ENCODE data around the gene ACAP3.

The ACAP3 gene

DNA sequence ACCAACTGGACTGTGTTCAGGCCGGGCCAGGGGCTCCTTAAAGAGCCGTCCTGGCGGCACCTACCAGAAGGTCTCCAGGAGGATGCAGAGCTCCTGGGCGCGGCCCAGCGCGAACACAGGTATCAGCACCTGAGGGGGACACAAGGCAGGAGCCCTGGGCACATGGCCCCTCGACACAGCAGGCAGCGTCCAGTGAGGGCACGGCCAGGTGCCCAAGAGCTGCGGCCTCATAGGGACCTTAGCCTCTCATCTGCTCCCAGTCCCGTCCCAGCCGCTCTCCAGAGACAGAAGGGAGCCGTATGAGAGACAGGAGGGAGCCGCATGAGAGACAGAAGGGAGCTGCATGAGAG lies 6.5 kb upstream of the ACAP3 start:
- FAIRE-seq, result no peak

DNA sequence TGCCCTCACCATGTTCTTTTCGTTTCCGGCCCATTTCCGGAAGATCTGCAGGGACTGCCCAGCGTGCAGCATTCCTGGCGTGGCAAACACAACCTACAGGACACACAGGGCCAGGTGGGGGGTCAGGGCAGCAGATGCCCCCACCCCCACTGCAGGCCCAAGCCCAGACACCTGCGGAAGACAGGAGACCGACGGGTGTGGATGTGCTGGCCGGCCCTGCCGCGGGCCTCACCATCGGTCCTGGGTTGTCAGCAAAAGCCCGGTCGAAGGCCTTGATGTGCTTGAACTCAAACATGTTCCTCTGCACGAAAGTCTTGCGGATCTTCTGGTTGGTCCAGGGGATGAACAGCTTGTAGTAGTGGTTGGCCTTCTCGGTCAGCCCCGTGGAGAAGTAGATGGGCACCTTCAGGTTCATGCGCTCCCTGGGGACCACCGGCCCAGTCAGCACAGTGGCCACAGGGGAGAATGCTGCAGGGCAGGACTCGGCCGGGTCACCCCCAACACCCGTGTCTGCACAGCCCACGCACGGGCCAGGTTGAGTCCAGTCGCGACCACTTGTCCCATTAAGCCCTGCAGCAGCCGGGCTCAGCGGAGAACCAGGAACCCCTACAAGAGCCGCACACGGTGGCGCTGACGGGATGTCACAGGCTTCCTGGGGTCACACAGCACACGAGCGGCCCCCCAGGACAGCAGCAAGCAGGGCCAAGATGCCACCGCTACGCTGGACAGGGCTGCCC lies 5.9 kb upstream of the ACAP3 start:
- no peak for FAIRE-seq

DNA sequence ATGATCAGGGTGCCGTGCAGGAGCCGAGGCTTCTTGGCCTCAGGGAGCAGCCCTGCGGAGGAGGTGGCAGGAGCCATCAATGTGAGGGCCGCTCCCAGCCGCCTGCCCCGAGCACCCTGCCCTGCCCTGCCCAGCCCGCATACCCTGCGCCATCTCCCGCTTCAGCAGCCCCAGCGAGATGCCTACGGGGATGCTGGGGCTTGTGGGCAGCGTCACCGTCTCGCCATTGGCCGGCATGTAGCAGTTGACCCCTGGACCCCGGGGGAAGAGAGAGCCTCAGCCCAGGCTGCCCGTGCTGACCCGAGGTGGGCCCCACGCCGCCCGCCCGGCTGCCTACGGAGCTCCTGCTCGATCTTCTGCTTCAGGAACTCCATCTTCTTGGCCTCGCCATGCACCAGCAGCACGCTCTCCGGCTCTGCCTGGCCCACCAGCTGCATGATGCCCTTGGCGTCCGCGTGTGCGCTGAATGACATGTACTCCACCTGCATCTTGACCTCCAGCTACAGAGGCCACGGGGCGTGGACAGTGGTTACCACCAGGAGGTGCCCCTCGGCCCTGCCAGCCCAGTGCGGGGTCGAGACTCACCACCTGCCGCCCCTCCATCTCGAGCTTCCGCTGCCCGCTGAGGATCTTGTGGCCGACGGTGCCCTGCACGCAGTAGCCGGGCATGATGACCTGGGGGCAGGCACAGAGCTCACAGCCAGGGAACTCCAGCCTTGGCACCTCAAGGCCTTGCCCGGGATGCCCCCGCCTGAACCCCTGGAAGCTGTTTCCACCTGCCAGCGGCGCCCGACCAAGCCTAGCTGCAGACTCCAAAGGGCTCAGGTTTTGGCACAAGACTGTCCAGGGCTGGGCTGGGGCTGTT lies 5.0 kb upstream of the ACAP3 start:
- FAIRE-seq, result no peak

DNA sequence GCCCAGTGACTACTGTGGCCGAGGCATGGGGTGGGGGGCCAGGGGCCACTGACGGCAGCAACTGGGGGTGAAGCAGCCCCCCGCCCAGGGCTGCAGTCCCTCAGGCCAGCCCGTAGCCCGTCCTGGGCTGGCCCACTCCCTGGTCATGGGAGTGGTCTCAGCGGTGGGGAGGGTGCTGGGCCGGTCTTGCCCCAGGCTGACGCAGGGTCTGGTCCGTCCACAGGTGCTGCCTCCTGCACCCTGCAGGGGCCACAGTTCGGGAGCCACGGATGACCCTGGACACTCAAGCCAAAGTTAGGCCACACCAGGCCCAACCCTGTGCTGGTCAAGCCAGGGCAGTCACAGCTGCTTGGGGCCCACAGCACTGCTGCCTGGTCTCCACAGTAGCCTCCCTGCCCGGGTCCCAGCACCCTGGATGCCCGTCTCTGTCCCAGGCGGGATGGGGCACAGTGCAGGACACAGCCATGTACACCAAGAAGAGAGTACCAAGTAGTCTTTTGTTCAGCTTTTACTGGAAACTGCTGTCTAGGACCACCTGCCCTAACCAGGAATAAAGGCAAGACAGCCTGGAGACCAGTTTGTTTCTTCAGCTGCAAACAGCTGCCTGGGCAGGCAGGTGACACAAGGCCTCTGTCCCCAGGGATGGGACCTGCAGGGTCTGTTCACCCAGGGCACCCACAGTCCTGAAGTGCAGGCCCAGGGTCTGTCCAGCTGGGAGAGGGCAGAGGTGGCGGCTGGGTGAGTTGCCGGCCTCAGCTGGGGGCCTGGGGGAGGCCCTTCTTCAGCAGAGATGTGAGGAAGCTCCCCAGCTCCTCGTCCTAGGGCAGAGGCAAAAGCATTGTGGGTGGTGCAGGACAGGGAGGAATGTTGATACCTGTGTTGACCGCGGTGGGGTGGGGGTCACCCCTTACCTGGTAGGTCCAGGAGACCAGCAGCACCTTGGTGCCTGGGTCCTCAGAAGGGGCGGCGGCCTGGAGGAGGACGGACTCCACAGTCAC lies 3.7 kb upstream of the ACAP3 start:
- FAIRE-seq, result no peak

DNA sequence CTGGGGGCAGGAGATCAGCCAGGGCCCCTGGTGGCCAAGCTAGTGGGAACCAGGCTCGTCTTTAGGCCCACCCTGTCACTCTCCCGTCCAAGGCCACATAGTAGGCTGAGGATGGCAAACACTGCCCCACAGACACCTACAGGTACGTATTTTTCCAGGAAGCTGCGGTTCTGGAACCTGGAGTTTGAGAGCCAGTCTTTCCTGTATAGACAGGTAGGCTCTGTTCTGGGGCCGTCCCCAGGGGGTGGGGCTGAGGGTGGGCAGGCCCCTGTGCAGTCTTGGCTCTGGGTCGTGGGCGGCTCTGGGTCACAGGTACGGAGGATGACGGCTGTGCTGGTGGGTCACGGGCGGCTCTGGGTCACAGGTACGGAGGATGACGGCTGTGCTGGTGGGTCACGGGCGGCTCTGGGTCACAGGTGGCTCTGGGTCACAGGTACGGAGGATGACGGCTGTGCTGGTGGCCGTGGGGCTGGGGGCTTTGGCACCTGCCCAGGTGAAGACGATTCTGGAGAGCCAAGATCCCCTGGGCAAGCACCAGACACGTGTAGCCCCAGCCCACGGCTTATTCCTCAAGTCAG lies 2.8 kb upstream of the ACAP3 start:
- FAIRE-seq, result no peak

DNA sequence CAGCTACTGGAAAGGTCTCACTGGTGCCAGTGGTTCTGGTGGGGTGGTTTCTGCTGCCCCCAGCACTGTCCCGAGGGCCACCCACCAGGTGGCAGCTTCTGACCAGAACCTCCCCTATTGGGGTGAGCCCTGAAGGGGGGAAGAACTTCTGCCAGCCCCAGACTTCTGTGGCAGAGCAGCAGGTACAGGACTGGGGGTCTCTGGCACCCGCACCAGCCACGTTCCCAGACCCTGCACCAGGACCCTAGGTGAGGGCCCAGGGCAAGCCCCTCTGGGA lies 2.3 kb upstream of the ACAP3 start:
- no peak for FAIRE-seq

DNA sequence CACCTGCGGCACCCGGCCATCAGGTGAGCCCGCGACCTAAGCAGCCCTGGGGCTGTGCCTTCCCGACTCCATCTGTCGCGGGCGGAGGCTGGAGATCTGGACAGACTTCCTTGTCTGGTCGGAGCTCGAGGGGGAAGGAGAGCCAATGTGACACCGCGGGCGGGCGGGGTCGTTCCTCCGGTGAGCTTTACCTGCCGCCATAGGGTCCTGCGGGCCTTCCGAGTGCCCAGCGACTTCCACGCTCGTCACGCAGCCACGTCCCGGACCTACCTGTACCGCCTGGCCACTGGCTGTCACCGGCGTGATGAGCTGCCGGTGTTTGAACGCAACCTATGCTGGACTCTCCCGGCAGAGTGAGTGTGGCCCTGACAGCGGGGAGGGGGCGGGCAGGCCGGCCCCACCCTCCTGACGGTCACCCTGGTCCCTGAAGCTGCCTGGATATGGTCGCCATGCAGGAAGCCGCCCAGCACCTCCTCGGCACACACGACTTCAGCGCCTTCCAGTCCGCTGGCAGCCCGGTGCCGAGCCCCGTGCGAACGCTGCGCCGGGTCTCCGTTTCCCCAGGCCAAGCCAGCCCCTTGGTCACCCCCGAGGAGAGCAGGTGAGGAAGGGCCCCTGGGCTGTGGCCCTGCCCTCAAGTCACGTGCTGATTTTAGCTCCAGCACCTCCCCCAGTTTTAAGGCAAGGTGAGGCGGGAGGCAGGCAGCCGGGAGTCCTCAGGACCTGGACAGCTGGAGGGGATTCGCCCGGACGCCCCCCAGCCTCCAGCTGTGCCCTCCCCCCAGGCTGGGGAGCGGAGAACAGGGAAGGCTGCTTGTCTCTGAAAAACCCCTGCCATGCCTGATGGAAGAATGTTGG lies 1.8 kb upstream of the ACAP3 start:
- FAIRE-seq, result no peak

DNA sequence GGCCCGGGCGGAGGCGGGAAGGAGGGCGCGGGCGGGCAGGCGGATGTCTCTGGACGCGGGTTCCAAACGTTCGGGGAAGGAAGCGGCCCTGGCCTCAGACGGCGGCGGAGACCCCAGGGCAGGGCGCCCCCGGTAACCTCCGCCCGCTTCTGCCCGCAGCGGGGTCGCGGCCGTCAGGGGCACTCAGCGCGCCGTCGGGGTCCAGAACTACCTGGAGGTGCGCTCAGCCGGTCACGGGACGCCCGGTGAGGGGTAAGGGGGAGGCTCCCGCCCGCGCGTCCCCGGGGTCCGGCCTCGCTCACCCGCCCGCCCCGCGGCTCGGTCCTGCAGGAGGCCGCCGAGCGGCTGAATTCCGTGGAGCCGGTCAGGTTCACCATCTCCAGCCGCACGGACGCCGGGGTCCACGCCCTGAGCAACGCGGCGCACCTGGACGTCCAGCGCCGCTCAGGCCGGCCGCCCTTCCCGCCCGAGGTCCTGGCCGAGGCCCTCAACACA lies 1.1 kb upstream of the ACAP3 start:
- no peak for FAIRE-seq

DNA sequence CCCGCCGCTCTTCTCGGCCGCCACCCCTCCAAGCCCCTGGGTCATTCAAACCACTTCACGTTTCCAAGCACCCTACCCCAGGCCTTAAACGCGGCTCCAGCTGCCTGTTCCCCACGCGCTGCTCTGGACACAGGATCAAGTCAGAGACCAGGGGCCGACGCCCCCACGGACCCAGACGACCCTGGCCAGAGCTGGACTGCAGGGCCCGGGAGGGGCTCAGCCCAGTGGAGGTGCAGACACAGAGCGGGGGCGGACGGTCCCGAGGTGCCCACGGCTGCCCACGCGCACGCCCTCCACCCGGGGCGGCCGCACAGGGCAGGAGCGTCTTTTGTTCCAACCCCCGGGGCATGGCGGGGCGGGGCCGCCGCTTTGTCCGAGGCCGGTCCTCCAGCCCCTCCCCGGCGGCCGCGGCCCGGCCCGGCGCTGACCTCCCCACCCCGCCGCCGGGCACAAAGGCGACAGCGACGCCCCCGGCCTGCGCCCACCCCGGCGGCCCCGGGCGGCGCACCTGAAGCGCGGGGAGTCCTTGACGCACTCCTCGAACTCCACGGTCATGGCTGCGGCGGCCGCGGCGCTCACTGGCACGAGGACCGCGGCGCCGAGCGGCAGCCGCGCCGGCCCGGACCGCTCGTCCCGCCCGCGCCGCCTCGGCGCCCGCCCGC lies 338 bp downstream of the ACAP3 start:
- no peak for FAIRE-seq

DNA sequence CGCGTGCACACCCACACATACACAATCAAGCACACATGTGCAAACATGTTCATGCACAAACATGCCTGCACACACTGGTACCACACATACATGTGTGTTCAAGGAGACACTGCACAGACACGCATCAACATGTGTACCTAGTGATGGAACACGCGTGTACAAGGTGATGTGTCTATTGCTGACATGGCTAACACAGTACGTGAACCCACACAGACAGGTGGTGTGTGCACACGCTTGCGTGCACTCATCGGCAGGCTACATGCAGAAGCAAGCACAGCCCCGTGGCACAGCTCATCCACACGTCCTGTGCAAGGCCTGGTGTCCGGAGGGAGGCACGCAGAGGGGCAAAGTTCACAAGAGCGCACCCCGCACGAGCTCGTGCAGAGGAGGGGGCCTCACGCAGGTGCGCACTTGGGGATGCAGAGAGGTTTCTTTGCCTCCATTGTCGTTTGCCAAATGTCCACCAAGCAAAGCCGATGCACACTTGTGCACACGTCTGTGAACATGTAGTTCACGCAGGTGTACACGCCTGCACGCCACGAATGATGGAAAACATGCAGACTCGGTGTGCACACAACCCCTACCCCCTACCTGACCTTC lies 969 bp downstream of the ACAP3 start:
- FAIRE-seq, result no peak

DNA sequence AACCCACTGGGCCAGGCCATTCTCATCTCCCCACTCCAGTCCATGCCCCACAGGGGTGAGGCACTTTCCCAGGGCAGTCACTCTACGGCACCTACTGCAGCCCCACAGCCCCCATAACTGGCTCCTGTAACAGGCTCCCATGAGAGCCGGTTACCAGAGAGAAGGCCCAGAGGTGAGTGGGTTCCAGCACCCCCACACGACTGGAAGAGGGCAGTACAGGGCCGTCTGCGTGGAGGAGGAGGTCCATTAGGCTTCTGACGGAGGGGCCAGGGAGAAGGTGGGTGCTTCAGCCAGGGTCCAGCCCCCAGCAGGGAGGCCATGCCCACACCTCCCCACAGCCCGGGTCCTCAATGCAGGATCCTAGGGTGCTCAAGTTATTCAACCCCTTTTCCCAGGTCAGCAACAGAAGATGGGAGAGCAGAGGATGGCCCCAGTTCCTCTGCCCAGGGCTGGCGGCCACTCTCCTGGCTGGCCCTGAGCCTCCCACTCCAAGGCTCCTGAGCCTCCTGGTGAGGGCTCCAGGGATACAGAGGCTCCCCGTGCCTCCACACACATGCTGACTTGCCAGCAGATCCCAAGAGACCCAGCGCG lies 1.6 kb downstream of the ACAP3 start:
- FAIRE-seq, result no peak

DNA sequence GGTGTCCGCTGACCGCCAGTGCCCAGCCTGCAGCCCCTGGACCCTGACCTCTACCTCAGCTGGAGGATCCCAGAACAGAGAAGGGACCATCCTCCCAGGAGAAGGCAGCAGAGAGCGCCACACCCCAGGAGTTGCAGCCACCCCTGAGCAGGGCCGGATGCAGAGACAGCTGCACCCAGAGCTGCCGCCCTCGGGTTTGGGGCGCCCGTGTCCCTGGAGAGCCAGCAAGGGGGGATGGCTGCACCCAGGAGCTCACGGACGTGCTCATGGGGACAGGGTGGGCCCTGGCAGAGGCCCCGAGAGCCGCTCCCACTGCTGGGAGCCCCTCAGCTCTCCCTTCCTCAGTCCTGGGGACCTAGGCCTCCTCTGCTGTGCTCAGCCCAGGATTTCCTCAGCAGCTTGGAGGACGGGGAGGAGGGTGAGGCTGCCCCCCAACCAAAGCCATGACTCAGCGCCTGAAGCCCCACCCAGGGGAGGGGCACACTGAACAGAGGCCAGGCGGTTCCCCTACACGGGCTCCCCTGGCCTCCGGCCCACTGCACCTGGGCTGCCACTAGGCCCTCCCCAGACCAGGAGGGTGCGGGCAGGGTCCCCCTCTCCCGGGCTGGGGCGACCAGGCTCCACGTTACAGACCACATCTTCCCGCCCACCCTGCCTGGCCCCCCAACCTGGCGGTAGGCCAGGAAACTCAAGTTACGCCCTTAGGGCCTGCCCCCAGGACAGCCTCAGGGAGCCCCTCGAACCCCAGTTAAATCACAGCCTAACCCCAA lies 2.2 kb downstream of the ACAP3 start:
- no peak for FAIRE-seq

DNA sequence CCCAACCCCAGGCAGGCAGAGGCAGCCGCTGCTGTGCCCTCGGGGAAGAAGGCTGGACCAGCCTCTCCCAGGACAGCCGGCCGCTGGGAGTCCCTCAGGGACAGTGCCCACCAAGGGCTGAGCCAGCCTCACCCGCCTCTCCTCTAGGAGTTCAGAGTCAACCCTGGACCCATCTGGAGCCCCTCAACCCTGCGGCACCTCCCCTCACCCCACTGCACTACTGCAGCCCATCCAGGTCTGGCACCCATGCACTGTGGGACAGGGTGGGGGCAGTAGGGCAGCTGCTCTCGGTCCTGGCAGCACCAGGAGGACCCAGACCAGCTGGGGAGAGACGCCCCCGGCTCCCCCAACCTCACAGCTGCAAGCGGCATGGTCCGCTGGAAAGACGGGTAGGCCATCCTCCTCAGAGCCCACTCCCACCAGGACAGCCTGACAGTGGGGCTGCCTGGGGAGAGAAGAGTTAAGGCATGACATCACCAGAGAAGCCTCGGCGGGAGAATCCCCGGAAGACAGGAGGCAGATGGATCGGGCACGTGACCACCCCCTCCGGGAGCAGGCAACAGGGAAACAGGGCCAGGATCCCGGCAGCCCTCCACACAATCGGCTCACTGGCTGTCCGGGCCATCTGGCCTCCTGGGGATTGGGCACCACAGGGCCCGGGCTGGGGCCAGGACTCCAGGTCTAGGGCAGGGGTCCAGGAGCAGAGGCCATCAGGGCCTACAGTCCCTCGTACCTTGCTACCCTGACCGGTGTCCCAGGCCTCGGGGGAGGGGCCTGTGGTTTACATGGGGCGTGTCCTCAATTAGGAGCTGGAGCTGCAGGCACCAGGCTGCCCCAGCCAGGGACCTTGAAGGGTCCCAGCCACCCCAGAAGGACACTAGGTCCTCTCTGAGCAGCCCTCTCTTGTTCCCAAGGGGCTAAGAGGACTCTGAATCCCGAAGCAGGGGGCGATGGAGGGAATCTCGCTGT lies 3.1 kb downstream of the ACAP3 start:
- FAIRE-seq, result no peak

DNA sequence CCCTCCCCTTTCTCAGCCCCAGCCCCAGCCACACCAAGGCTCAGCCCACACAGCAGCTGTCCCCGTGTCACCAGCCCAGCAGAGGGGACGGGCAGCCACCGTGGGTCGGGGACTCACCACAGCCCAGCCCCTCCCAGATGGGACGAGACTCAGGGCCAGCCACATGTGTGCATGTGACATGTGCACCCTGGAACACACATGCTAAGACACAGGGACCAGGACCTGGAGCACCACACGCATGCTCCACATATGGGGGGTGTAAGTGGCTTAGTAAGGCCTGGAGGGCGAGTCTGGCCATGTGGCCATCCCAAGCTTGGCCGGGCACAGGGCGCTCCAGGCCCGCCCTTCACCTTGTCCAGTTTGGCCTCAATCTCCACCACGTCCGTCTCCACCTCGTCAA lies 4.0 kb downstream of the ACAP3 start:
- FAIRE-seq, result no peak

DNA sequence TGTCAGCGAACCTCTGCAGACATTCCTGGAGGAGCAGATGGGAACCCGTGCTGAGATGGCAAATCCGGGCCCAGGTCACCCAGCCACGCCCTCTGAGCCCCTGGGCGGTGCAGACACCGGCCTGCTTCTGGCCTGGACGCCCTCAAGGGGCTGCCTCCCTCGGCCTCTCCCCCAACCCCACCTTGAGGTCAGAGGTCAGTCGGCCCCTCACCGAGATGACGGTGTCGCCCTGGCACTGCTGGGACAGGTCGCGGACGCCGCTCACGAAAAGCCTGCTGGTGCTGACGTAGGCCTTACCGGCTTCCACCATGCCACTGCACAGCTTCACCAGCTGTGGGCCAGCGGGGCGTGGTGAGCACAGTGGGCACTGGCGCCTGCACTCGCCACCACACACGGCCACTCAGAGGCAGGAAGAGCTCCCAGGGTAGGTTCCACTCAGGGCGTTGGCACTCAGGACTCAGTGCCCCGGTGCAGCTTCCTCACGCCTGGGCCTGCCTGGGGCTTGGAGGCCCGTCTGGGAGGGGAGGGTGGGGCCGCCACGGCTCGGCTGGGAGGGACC lies 4.7 kb downstream of the ACAP3 start:
- no peak for FAIRE-seq

DNA sequence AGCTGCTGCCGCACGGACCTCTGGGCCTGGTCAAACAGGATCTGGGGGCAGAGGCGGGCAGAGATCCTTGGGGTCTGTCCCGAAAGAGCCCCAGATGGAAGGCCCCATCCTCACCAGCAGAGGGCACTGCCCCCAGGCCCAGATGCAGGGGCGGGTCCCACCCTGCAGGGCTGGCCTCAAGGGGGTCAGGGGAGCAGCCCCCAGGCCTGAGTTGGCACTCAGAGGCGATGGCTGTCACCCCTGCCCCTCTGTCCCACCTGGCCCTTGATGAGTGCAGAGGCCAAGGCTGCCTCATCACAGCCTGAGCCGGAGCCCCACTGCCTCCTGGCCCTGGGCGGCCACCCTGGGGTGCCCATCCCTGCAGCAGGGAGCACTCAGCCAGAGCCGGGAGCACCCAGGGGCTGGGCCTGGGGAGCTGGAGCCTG lies 5.7 kb downstream of the ACAP3 start:
- no peak for FAIRE-seq

DNA sequence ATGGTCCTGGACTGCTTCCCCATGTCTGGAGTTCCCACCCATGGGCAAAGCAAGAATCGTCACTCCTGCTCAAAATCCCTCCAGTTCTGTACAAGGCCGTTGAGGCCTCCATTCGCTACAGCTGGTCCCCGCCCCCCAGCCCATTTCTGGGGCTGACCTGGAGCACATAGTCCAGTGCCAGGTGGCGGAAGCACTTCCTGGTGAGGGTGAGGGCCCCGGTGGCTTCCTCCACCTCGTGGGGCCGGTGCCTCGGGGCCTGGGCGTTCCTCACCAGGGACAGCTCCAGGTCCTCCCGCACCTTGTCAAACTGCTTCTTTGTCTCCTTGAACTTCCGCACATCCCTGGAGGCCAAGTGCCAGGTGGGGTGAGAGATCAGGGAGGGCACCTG lies 7.4 kb downstream of the ACAP3 start:
- FAIRE-seq, result no peak
